Measurements from ENCODE around the gene CFAP100. TPM values are rescaled to one million over a fixed set of nuclear protein-coding genes. Genes with fewer than 3 reads are reported as not detected.

CFAP100 gene
- total RNA-seq, 2 donors from 2014 or later: not detected

DNA sequence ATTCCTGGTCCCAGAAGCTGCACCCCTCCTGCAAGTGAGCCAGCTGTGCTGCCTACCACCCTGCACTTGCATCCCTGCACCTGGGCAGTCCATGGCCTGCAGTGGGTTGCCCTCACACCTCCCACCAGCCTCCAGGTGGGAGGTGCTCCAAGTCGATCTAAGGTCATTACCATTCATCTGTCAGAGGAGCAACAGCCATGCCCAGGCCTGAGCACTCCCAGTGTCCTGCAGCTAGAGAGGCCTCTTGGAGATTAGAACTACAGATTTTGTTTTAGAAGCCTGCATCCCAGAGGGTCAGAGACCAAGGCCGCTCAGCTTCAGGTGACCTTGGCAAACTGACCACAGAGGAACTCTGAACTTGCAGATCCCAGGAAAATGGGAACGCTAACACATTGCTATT lies 90.0 kb downstream of the CFAP100 start:
- TF ChIP-seq, protein P1, sequence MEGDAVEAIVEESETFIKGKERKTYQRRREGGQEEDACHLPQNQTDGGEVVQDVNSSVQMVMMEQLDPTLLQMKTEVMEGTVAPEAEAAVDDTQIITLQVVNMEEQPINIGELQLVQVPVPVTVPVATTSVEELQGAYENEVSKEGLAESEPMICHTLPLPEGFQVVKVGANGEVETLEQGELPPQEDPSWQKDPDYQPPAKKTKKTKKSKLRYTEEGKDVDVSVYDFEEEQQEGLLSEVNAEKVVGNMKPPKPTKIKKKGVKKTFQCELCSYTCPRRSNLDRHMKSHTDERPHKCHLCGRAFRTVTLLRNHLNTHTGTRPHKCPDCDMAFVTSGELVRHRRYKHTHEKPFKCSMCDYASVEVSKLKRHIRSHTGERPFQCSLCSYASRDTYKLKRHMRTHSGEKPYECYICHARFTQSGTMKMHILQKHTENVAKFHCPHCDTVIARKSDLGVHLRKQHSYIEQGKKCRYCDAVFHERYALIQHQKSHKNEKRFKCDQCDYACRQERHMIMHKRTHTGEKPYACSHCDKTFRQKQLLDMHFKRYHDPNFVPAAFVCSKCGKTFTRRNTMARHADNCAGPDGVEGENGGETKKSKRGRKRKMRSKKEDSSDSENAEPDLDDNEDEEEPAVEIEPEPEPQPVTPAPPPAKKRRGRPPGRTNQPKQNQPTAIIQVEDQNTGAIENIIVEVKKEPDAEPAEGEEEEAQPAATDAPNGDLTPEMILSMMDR (IDR thresholded peaks at IDR 0.05): no peak
- H3K4me3 ChIP-seq: no peak overlapping the region
- no peaks in the 10 kb centered on the region for H3K36me3 ChIP-seq
- peaks cover 0 to 11% of the 10 kb centered on the region in 2 donors for H3K4me1 ChIP-seq
- H3K9me3 ChIP-seq: no peaks in the 10 kb centered on the region
- no peaks in the 10 kb centered on the region for H3K27me3 ChIP-seq
- H3K27ac ChIP-seq: no peak overlapping the region
- DNase-seq (ENCODE audit: low spot score): no peak

DNA sequence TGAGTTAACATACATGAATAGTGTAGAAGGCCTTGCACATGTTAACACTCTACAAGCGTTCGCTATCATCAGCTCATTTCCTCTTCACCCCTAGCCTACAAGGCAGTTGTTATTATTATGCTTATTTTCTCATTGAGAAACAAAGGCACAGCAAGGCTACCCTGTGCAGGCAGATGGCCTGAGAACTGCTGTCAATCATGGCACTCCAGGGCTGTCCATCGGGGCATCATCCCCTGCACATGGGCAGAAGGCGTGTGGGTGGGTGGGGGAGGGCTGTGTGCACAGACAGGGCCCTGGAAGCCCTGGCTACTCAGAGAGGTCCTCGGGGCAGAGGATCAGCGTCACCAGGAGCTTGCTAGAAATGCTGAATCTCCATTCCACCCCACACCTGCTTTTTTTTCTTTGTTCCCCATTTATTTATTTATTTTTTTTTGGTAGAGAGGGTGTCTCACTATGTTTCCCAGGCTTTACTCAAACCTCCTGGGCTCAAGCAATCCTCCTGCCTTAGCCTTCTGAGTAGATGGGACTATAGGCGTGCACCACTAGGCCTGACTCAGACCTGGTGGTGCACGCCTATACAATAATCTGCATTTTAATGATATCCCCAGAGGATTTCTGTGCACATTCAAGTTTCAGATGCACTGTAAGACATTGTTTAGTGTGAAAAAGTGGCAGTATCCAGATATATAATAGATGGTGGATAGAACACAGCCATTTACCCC lies 90.6 kb downstream of the CFAP100 start:
- TF ChIP-seq, protein P1 (IDR thresholded peaks at IDR 0.05): no peak

DNA sequence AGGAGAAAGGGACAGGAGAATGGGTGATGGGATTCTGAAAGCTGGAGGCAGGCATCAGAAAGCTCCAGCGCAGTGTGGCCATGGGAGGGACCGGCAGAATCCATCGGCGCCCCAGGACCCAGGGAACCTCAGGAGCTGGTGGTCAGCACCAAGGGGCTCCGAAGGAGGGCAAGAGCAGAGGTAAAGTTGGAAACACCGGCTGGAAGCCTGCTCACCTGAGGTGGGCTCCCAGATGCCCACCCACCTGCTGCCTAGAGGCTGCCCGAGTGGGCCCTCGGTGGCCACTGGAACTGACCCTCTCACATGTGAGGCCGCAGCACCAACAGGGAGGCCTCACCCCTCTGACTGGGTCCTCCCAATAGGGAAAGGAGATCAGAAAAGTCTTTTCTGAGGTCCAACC lies 91.2 kb downstream of the CFAP100 start:
- no peaks in the 10 kb centered on the region for H3K27me3 ChIP-seq
- no peaks in the 10 kb centered on the region for H3K36me3 ChIP-seq
- DNase-seq (ENCODE audit: low spot score): no peak
- peaks cover 0 to 11% of the 10 kb centered on the region in 2 donors for H3K4me1 ChIP-seq
- H3K27ac ChIP-seq: no peak overlapping the region
- TF ChIP-seq, protein P1 (IDR thresholded peaks at IDR 0.05): no peak
- no peaks in the 10 kb centered on the region for H3K9me3 ChIP-seq
- no peak overlapping the region for H3K4me3 ChIP-seq

More for the DNA sequence above, 90.6 kb downstream of the CFAP100 start:
- Histone ChIP-seq H3K9me3 (no peaks in the 10 kb centered on the region), H3K4me1 (peaks cover 0 to 11% of the 10 kb centered on the region in 2 donors), H3K27ac (no peak overlapping the region), H3K36me3 (no peaks in the 10 kb centered on the region), H3K27me3 (no peaks in the 10 kb centered on the region), H3K4me3 (no peak overlapping the region)
- no peak for DNase-seq (ENCODE audit: low spot score)

Other genes starting within 250 kb of the CFAP100 start
- gene ALDH1L1, start 214.3 kb upstream of the CFAP100 start, total RNA-seq: 10 to 100 TPM; 13.7 to 24.0 TPM
- 10 to 100 TPM; 43.4 to 55.1 TPM for gene KLF15, start 37.5 kb upstream of the CFAP100 start, total RNA-seq
- 10 to 100 TPM; 18.9 to 25.5 TPM for gene ZXDC, start 81.0 kb downstream of the CFAP100 start, total RNA-seq
- gene UROC1, start 122.9 kb downstream of the CFAP100 start, total RNA-seq: not detected
- under 1 TPM in 1 of 2 donors, not detected in 1; 0.90 TPM for gene CHST13, start 129.2 kb downstream of the CFAP100 start, total RNA-seq
- not detected for gene C3orf22, start 164.0 kb downstream of the CFAP100 start, total RNA-seq